ENCODE results near the gene PRIMA1. TPM values are rescaled to one million over a fixed set of nuclear protein-coding genes. Genes with fewer than 3 reads are reported as not detected.

The PRIMA1 gene
- total and polyA plus RNA-seq, 2 experiments from 2014 or later, result 2.1 to 3.5 TPM

DNA sequence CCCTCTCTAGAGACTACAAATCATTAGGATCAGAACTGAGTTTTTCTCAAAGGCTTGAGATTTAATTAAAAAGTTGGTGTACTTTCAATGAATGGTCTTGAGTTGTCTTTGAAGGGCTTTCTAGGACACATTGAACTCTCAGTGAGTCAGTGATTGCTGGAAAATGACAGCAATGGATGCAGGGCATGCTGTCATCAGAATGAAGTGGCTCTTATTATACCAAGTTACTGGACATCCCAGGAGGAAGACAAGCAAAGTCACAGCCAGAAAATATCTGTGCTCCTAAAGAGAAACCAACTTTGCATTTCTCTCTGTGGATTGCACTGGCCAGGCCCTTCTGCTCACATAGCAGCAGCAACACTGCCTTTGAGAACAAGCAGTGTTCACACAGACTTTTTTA is 112.6 kb downstream of the PRIMA1 start:
- DNase-seq (ENCODE audit: low spot score) (no peak), ATAC-seq (no peak)
- peaks cover 15% of the 10 kb centered on the region for H3K4me1 Mint-ChIP-seq
- Histone ChIP-seq H3K4me3 (no peak overlapping the region), H3K27me3 (ENCODE audit: insufficient read depth) (no peaks in the 10 kb centered on the region), H3K9me2 (ENCODE audit: insufficient read depth) (0 out of 2 replicates have a peak, but pooled peaks cover 23% of the 10 kb centered on the region), H3K79me2 (replicated peaks; ENCODE audit: insufficient read depth) (no peaks in the 10 kb centered on the region), H3K4me1 (ENCODE audit: insufficient read depth) (peaks cover 7% of the 10 kb centered on the region; the same call in 1 of the 2 replicates), H3F3A (replicated peaks; ENCODE audit: low read depth) (no peaks in the 10 kb centered on the region), H3K36me3 (ENCODE audit: insufficient read depth) (no peaks in the 10 kb centered on the region), H3K4me2 (no peak overlapping the region), H2AFZ (no peak overlapping the region), H4K20me1 (replicated peaks; ENCODE audit: insufficient read depth) (no peaks in the 10 kb centered on the region), H3K27ac (ENCODE audit: low read depth) (no peak overlapping the region)
- no peak overlapping the region for H3K4me3 Mint-ChIP-seq
- H3K27me3 Mint-ChIP-seq (ENCODE audit: insufficient read depth, low read depth, poor library complexity), result peaks cover 5% of the 10 kb centered on the region
- no peaks in the 10 kb centered on the region for H3K36me3 Mint-ChIP-seq (ENCODE audit: low read depth)
- no peak overlapping the region for H3K27ac Mint-ChIP-seq
- H3K9me3 Mint-ChIP-seq, result no peaks in the 10 kb centered on the region
- no peak for TF ChIP-seq POLR2AphosphoS5 (IDR thresholded peaks at IDR 0.05; ENCODE audit: low read depth)
- TF ChIP-seq EZH2phosphoT487 (IDR thresholded peaks at IDR 0.05; ENCODE audit: unreplicated experiment), result no peak
- no peak for TF ChIP-seq STAT1 (IDR thresholded peaks at IDR 0.05; ENCODE audit: unreplicated experiment)
- TF ChIP-seq, protein P1, sequence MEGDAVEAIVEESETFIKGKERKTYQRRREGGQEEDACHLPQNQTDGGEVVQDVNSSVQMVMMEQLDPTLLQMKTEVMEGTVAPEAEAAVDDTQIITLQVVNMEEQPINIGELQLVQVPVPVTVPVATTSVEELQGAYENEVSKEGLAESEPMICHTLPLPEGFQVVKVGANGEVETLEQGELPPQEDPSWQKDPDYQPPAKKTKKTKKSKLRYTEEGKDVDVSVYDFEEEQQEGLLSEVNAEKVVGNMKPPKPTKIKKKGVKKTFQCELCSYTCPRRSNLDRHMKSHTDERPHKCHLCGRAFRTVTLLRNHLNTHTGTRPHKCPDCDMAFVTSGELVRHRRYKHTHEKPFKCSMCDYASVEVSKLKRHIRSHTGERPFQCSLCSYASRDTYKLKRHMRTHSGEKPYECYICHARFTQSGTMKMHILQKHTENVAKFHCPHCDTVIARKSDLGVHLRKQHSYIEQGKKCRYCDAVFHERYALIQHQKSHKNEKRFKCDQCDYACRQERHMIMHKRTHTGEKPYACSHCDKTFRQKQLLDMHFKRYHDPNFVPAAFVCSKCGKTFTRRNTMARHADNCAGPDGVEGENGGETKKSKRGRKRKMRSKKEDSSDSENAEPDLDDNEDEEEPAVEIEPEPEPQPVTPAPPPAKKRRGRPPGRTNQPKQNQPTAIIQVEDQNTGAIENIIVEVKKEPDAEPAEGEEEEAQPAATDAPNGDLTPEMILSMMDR (conservative IDR thresholded peaks at IDR 0.05; ENCODE audit: low read depth in 2 of 2), result no peak
- no peak for TF ChIP-seq EZH2 (IDR thresholded peaks at IDR 0.05; ENCODE audit: low read depth, unreplicated experiment)
- no peak for TF ChIP-seq JUNB (IDR thresholded peaks at IDR 0.05; ENCODE audit: unreplicated experiment)
- TF ChIP-seq, protein P2, sequence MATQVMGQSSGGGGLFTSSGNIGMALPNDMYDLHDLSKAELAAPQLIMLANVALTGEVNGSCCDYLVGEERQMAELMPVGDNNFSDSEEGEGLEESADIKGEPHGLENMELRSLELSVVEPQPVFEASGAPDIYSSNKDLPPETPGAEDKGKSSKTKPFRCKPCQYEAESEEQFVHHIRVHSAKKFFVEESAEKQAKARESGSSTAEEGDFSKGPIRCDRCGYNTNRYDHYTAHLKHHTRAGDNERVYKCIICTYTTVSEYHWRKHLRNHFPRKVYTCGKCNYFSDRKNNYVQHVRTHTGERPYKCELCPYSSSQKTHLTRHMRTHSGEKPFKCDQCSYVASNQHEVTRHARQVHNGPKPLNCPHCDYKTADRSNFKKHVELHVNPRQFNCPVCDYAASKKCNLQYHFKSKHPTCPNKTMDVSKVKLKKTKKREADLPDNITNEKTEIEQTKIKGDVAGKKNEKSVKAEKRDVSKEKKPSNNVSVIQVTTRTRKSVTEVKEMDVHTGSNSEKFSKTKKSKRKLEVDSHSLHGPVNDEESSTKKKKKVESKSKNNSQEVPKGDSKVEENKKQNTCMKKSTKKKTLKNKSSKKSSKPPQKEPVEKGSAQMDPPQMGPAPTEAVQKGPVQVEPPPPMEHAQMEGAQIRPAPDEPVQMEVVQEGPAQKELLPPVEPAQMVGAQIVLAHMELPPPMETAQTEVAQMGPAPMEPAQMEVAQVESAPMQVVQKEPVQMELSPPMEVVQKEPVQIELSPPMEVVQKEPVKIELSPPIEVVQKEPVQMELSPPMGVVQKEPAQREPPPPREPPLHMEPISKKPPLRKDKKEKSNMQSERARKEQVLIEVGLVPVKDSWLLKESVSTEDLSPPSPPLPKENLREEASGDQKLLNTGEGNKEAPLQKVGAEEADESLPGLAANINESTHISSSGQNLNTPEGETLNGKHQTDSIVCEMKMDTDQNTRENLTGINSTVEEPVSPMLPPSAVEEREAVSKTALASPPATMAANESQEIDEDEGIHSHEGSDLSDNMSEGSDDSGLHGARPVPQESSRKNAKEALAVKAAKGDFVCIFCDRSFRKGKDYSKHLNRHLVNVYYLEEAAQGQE (IDR thresholded peaks at IDR 0.05; ENCODE audit: unreplicated experiment), result no peak
- no peak for TF ChIP-seq CREB1 (CRISPR knock-in tag; IDR thresholded peaks at IDR 0.05; ENCODE audit: low read depth)

DNA sequence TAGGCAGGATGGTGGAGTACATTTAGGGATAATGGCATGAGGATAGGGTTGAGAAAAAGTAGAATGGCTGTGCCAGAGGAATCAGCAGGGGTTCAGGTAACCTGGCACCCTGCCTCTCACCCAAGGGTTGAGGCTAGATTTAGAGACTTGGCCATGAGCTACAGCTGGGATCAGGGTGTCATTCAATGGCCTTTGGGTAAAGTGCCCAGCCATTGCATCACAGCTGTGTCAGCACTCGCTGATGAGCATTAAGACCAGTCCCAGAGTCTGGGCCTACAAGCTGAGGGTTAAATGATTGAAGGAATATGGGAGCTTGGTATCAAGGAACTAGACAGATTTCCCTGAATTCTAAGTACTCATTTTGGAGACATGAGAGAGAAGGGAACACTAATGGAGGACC is 113.9 kb downstream of the PRIMA1 start:
- Histone ChIP-seq H3K27ac (ENCODE audit: low read depth) (no peak overlapping the region), H3K36me3 (ENCODE audit: insufficient read depth) (no peaks in the 10 kb centered on the region), H3K4me1 (ENCODE audit: insufficient read depth) (peaks cover 7% of the 10 kb centered on the region; the same call in 1 of the 2 replicates), H3F3A (replicated peaks; ENCODE audit: low read depth) (no peaks in the 10 kb centered on the region), H3K79me2 (replicated peaks; ENCODE audit: insufficient read depth) (no peaks in the 10 kb centered on the region), H3K27me3 (ENCODE audit: insufficient read depth) (no peaks in the 10 kb centered on the region), H3K4me2 (no peak overlapping the region), H3K9me2 (ENCODE audit: insufficient read depth) (0 out of 2 replicates have a peak, but pooled peaks cover 23% of the 10 kb centered on the region), H3K4me3 (no peak overlapping the region), H4K20me1 (replicated peaks; ENCODE audit: insufficient read depth) (no peaks in the 10 kb centered on the region), H2AFZ (no peak overlapping the region)
- H3K9me3 Mint-ChIP-seq, result no peaks in the 10 kb centered on the region
- peaks cover 12% of the 10 kb centered on the region for H3K4me1 Mint-ChIP-seq
- DNase-seq (ENCODE audit: low spot score), result no peak
- TF ChIP-seq, protein P3, sequence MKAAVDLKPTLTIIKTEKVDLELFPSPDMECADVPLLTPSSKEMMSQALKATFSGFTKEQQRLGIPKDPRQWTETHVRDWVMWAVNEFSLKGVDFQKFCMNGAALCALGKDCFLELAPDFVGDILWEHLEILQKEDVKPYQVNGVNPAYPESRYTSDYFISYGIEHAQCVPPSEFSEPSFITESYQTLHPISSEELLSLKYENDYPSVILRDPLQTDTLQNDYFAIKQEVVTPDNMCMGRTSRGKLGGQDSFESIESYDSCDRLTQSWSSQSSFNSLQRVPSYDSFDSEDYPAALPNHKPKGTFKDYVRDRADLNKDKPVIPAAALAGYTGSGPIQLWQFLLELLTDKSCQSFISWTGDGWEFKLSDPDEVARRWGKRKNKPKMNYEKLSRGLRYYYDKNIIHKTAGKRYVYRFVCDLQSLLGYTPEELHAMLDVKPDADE (IDR thresholded peaks at IDR 0.05), result no peak
- no peak for TF ChIP-seq EZH2phosphoT487 (IDR thresholded peaks at IDR 0.05; ENCODE audit: unreplicated experiment)
- no peak for TF ChIP-seq EZH2 (IDR thresholded peaks at IDR 0.05; ENCODE audit: low read depth, unreplicated experiment)
- TF ChIP-seq NANOG (IDR thresholded peaks at IDR 0.05; ENCODE audit: borderline replicate concordance), result no peak
- TF ChIP-seq CREB1 (CRISPR knock-in tag; IDR thresholded peaks at IDR 0.05; ENCODE audit: low read depth), result no peak
- TF ChIP-seq STAT1 (IDR thresholded peaks at IDR 0.05; ENCODE audit: unreplicated experiment), result no peak
- TF ChIP-seq POLR2AphosphoS5 (IDR thresholded peaks at IDR 0.05; ENCODE audit: low read depth), result no peak
- TF ChIP-seq, protein P2 (IDR thresholded peaks at IDR 0.05; ENCODE audit: unreplicated experiment), result no peak
- TF ChIP-seq JUNB (IDR thresholded peaks at IDR 0.05; ENCODE audit: unreplicated experiment), result no peak
- no peak for ATAC-seq
- no peaks in the 10 kb centered on the region for H3K36me3 Mint-ChIP-seq (ENCODE audit: low read depth)
- no peak overlapping the region for H3K4me3 Mint-ChIP-seq
- H3K27me3 Mint-ChIP-seq (ENCODE audit: insufficient read depth, low read depth, poor library complexity), result peaks cover 5% of the 10 kb centered on the region
- no peak overlapping the region; the same call in 1 of the 2 replicates for H3K27ac Mint-ChIP-seq

Measured in GM23338 (cell line).